Measurements from ENCODE around the gene DDX50. TPM values are rescaled to one million over a fixed set of nuclear protein-coding genes. Genes with fewer than 3 reads are reported as not detected.
"Not testable (repeated sequence)": the region's sequence is repeated elsewhere in the genome, so short reads cannot be mapped to it uniquely, and the experiment has no call there.

The DDX50 gene
- total and polyA plus RNA-seq, 12 donors: 13.3 to 45.3 (median 30.9) TPM

DNA sequence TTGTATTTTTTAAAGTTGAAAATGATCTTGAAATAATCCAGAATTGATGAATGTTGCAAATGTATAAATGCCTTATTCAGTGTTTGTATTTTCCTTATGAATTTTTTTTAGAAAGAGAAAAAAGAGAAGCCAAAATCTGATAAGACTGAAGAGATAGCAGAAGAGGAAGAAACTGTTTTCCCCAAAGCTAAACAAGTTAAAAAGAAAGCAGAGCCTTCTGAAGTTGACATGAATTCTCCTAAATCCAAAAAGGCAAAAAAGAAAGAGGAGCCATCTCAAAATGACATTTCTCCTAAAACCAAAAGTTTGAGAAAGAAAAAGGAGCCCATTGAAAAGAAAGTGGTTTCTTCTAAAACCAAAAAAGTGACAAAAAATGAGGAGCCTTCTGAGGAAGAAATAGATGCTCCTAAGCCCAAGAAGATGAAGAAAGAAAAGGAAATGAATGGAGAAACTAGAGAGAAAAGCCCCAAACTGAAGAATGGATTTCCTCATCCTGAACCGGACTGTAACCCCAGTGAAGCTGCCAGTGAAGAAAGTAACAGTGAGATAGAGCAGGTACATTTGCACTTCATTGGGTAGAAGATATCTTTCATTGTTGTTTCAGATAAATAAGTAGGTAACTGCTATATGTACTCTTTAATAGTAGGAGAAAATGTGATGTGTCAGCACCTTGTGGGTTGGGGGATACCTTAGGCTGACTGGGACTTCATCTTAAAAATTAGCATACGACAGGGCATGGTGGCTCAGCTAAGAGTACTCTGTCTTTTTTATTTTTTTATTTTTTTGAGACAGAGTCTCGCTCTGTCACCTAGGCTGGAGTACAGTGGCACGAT lies 58.8 kb downstream of the DDX50 start:
- Histone ChIP-seq H3K36me3 (replicated peaks in 1 of 2) (peaks cover 0 to 51% of the 10 kb centered on the region in 2 donors), H3K9me3 (replicated peaks in 1 of 3) (no peaks in the 10 kb centered on the region), H3K27ac (no peak overlapping the region), H3K27me3 (no peaks in the 10 kb centered on the region), H3K4me1 (replicated peaks in 1 of 2) (peaks cover 6 to 23% of the 10 kb centered on the region in 2 donors), H3K4me3 (no peak overlapping the region)
- 92 to 95% (median 93%) methylated on average over 4 of the region's 4 CpGs for WGBS, 4 donors
- intact Hi-C loops (cut with DNase I): no loop called here
- no peak for TF ChIP-seq POLR2A (IDR thresholded peaks at IDR 0.05)
- TF ChIP-seq, protein P1, sequence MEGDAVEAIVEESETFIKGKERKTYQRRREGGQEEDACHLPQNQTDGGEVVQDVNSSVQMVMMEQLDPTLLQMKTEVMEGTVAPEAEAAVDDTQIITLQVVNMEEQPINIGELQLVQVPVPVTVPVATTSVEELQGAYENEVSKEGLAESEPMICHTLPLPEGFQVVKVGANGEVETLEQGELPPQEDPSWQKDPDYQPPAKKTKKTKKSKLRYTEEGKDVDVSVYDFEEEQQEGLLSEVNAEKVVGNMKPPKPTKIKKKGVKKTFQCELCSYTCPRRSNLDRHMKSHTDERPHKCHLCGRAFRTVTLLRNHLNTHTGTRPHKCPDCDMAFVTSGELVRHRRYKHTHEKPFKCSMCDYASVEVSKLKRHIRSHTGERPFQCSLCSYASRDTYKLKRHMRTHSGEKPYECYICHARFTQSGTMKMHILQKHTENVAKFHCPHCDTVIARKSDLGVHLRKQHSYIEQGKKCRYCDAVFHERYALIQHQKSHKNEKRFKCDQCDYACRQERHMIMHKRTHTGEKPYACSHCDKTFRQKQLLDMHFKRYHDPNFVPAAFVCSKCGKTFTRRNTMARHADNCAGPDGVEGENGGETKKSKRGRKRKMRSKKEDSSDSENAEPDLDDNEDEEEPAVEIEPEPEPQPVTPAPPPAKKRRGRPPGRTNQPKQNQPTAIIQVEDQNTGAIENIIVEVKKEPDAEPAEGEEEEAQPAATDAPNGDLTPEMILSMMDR (IDR thresholded peaks at IDR 0.05): no peak
- no peak for DNase-seq

- DNase-seq: no peak
- H3K27ac ChIP-seq: no peak overlapping the region
- intact Hi-C loops (cut with DNase I): no loop called here
- H3K4me3 ChIP-seq: no peak overlapping the region
- TF ChIP-seq, protein P1 (IDR thresholded peaks at IDR 0.05): no peak
- no peak for TF ChIP-seq POLR2A (IDR thresholded peaks at IDR 0.05)
- no peaks in the 10 kb centered on the region for H3K27me3 ChIP-seq
- H3K36me3 ChIP-seq (replicated peaks in 1 of 2): peaks cover 0 to 84% of the 10 kb centered on the region in 2 donors
- H3K9me3 ChIP-seq (replicated peaks in 1 of 3): no peaks in the 10 kb centered on the region
- H3K4me1 ChIP-seq (replicated peaks in 1 of 2): peaks cover 0 to 2% of the 10 kb centered on the region in 2 donors
- whole genome bisulfite sequencing, 4 donors: 89 to 96% (median 90%) methylated on average over 4 of the region's 4 CpGs
These were observed 62.0 kb downstream of the DDX50 start for GRCh38 chr10:68963151-68963550.

GRCh38 chr10:68973975-68974374 lies 72.9 kb downstream of the DDX50 start:
- H3K27ac ChIP-seq: no peak overlapping the region
- no peaks in the 10 kb centered on the region for H3K9me3 ChIP-seq (replicated peaks in 1 of 3)
- no peaks in the 10 kb centered on the region for H3K27me3 ChIP-seq
- no peaks in the 10 kb centered on the region for H3K4me1 ChIP-seq (replicated peaks in 1 of 2)
- intact Hi-C loops (cut with DNase I): loop anchor here in 1 of 2 donors (10.0 kb wide), 1 partner anchor 229 kb away; no protein-coding TSS in a partner anchor
- no peak for TF ChIP-seq POLR2A (IDR thresholded peaks at IDR 0.05)
- TF ChIP-seq, protein P1 (IDR thresholded peaks at IDR 0.05): no peak
- no peak for DNase-seq
- no peak overlapping the region for H3K4me3 ChIP-seq
- 72 to 85% (median 78%) methylated on average over 5 of the region's 5 CpGs for WGBS, 4 donors
- H3K36me3 ChIP-seq (replicated peaks in 1 of 2): peaks cover 0 to 99% of the 10 kb centered on the region in 2 donors

- intact Hi-C loops (cut with DNase I): loop anchor here in 1 of 2 donors (10.0 kb wide), 1 partner anchor 231 kb away; no protein-coding TSS in a partner anchor
- WGBS, 4 donors: 90 to 98% (median 92%) methylated on average over 5 of the region's 5 CpGs
- H3K4me3 ChIP-seq; DNase-seq; H3K9me3 ChIP-seq (replicated peaks in 1 of 3); H3K27ac ChIP-seq; H3K27me3 ChIP-seq; H3K4me1 ChIP-seq (replicated peaks in 1 of 2): not testable (repeated sequence)
- H3K36me3 ChIP-seq (replicated peaks in 1 of 2): peaks cover 0 to 96% of the 10 kb centered on the region in 2 donors
These were observed 74.9 kb downstream of the DDX50 start for GRCh38 chr10:68975936-68976473.

GRCh38 chr10:68979738-68980137 lies 78.6 kb downstream of the DDX50 start:
- H3K4me1 ChIP-seq (replicated peaks in 1 of 2): peaks cover 0 to 11% of the 10 kb centered on the region in 2 donors
- H3K27ac ChIP-seq; DNase-seq; H3K9me3 ChIP-seq (replicated peaks in 1 of 3); H3K27me3 ChIP-seq; H3K4me3 ChIP-seq: not testable (repeated sequence)
- intact Hi-C loops (cut with DNase I): loop anchor here in 1 of 2 donors (10.0 kb wide), 1 partner anchor 235 kb away; no protein-coding TSS in a partner anchor
- peaks cover 0 to 77% of the 10 kb centered on the region in 2 donors for H3K36me3 ChIP-seq (replicated peaks in 1 of 2)
- WGBS, 4 donors: 86 to 92% (median 91%) methylated on average over 6 of the region's 6 CpGs
